BLaER1 (cell line): Measurements from ENCODE around the gene SLC25A21.

ENCODE experiments used
- H3K27ac ChIP-seq: shearing (Covaris generic); formaldehyde crosslinking; 2 replicates; pipeline ENCODE4 v1.8.1; 2022
- H3K27me3 ChIP-seq: shearing (Covaris generic); formaldehyde crosslinking; 2 replicates; pipeline ENCODE4 v1.8.1; 2022
- H3K36me3 ChIP-seq: shearing (Covaris generic); formaldehyde crosslinking; 2 replicates; pipeline ENCODE4 v1.8.1; 2022
- H3K4me1 ChIP-seq: shearing (Covaris generic); formaldehyde crosslinking; 2 replicates; pipeline ENCODE4 v1.8.1; 2022
- H3K4me2 ChIP-seq: shearing (Covaris generic); formaldehyde crosslinking; 2 replicates; pipeline ENCODE4 v1.8.1; 2022
- H3K4me3 ChIP-seq: shearing (Covaris generic); formaldehyde crosslinking; 2 replicates; pipeline ENCODE4 v1.8.1; 2022
- H3K9ac ChIP-seq: shearing (Covaris generic); formaldehyde crosslinking; 2 replicates; pipeline ENCODE4 v1.8.1; 2022
- H3K9me3 ChIP-seq: shearing (Covaris generic); formaldehyde crosslinking; 2 replicates; pipeline ENCODE4 v1.8.1; 2022
- H4K20me1 ChIP-seq: shearing (Covaris generic); formaldehyde crosslinking; 2 replicates; pipeline ENCODE4 v1.8.1; 2022
- Cebpa-rat ChIP-seq: shearing (Covaris generic); IDR thresholded peaks from 2 replicates; pipeline ENCODE4 v1.8.1; 2022

SLC25A21 gene

GRCh38 chr14:36666416-36667206 is 505.8 kb downstream of the SLC25A21 start:
- Histone ChIP-seq H3K4me2 (no peak overlapping the region), H3K9ac (no peak overlapping the region), H3K4me1 (peaks cover 8% of the 10 kb centered on the region; the same call in 1 of the 2 replicates), H4K20me1 (no peaks in the 10 kb centered on the region), H3K36me3 (peaks cover 9% of the 10 kb centered on the region; the same call in 1 of the 2 replicates), H3K4me3 (no peak overlapping the region), H3K27ac (no peak overlapping the region), H3K27me3 (peaks cover 10% of the 10 kb centered on the region), H3K9me3 (peaks cover 31% of the 10 kb centered on the region)
- TF ChIP-seq Cebpa-rat, result no peak

- Histone ChIP-seq H3K9ac (no peak overlapping the region), H3K27ac (no peak overlapping the region), H3K4me2 (no peak overlapping the region), H4K20me1 (no peaks in the 10 kb centered on the region), H3K36me3 (peaks cover 9% of the 10 kb centered on the region; the same call in 1 of the 2 replicates), H3K4me1 (peaks cover 15% of the 10 kb centered on the region), H3K27me3 (peaks cover 16% of the 10 kb centered on the region), H3K4me3 (no peak overlapping the region), H3K9me3 (peaks cover 31% of the 10 kb centered on the region)
- no peak for TF ChIP-seq Cebpa-rat
Observed at GRCh38 chr14:36665887-36666415, 506.5 kb downstream of the SLC25A21 start.

- peaks cover 29% of the 10 kb centered on the region for H3K4me1 ChIP-seq
- H3K4me3 ChIP-seq, result no peak overlapping the region
- H3K36me3 ChIP-seq, result peaks cover 9% of the 10 kb centered on the region; the same call in 1 of the 2 replicates
- peaks cover 30% of the 10 kb centered on the region for H3K27me3 ChIP-seq
- TF ChIP-seq Cebpa-rat, result no peak
- H3K27ac ChIP-seq, result no peak overlapping the region
- H4K20me1 ChIP-seq, result no peaks in the 10 kb centered on the region
- peak overlapping the region; percentile 17; the same call in 1 of the 2 replicates for H3K4me2 ChIP-seq
- H3K9me3 ChIP-seq, result peaks cover 32% of the 10 kb centered on the region
- H3K9ac ChIP-seq, result no peak overlapping the region
Observed at GRCh38 chr14:36664322-36665193, 507.8 kb downstream of the SLC25A21 start.

GRCh38 chr14:36663404-36664321 is 508.7 kb downstream of the SLC25A21 start:
- Histone ChIP-seq H3K4me2 (peak overlapping the region; percentile 17; the same call in 1 of the 2 replicates), H3K4me1 (peaks cover 30% of the 10 kb centered on the region), H3K9ac (no peak overlapping the region), H3K27me3 (peaks cover 39% of the 10 kb centered on the region), H3K27ac (no peak overlapping the region), H3K4me3 (no peak overlapping the region), H3K9me3 (peaks cover 41% of the 10 kb centered on the region), H3K36me3 (peaks cover 9% of the 10 kb centered on the region; the same call in 1 of the 2 replicates), H4K20me1 (no peaks in the 10 kb centered on the region)
- no peak for TF ChIP-seq Cebpa-rat

GRCh38 chr14:36662543-36663403 is 509.6 kb downstream of the SLC25A21 start:
- Histone ChIP-seq H3K4me2 (no peak overlapping the region), H3K4me3 (no peak overlapping the region), H3K9me3 (peaks cover 50% of the 10 kb centered on the region), H4K20me1 (peaks cover 3% of the 10 kb centered on the region; the same call in 1 of the 2 replicates), H3K9ac (no peak overlapping the region), H3K27me3 (peaks cover 48% of the 10 kb centered on the region), H3K36me3 (peaks cover 9% of the 10 kb centered on the region; the same call in 1 of the 2 replicates), H3K4me1 (peaks cover 30% of the 10 kb centered on the region), H3K27ac (no peak overlapping the region)
- TF ChIP-seq Cebpa-rat, result no peak

GRCh38 chr14:36662258-36662542 is 510.2 kb downstream of the SLC25A21 start:
- Histone ChIP-seq H3K27ac (no peak overlapping the region), H4K20me1 (peaks cover 6% of the 10 kb centered on the region; the same call in 1 of the 2 replicates), H3K4me2 (no peak overlapping the region), H3K4me3 (no peak overlapping the region), H3K9me3 (peaks cover 55% of the 10 kb centered on the region), H3K4me1 (peaks cover 30% of the 10 kb centered on the region), H3K36me3 (peaks cover 9% of the 10 kb centered on the region; the same call in 1 of the 2 replicates), H3K9ac (no peak overlapping the region), H3K27me3 (peaks cover 53% of the 10 kb centered on the region)
- TF ChIP-seq Cebpa-rat, result no peak

- no peak within 1 kb of the TSS for H3K27ac ChIP-seq
- H3K27me3 ChIP-seq, result peaks cover 59% of the 10 kb centered on the region
- H3K4me2 ChIP-seq, result peak within 1 kb of the TSS; percentile 77
- H3K9me3 ChIP-seq, result peaks cover 56% of the 10 kb centered on the region
- H3K4me3 ChIP-seq, result peak within 1 kb of the TSS; percentile 41; the same call in 1 of the 2 replicates
- H3K4me1 ChIP-seq, result peaks cover 30% of the 10 kb centered on the region
- H3K36me3 ChIP-seq, result peaks cover 8% of the 10 kb centered on the region; the same call in 1 of the 2 replicates
- no peak within 1 kb of the TSS for H3K9ac ChIP-seq
- H4K20me1 ChIP-seq, result peaks cover 6% of the 10 kb centered on the region; the same call in 1 of the 2 replicates
- no peak for TF ChIP-seq Cebpa-rat
Observed at GRCh38 chr14:36661506-36662257, 510.7 kb downstream of the SLC25A21 start, which contains the start of gene PAX9. Gene PAX9, plus strand, starts transcription at chr14:36661860. Its CDS starts 230 bp downstream, at chr14:36662090.
